HG03469 (cell line): ENCODE data around the gene EPHB2.
"Not testable (repeated sequence)": the region's sequence is repeated elsewhere in the genome, so short reads cannot be mapped to it uniquely, and the experiment has no call there.

Experiments
- ATAC-seq: cut with Tn5 transposase; IDR thresholded peaks from one replicate; pipeline ENCODE4 v1.9.1; 2021; ENCODE audit warnings: mild to moderate bottlenecking, moderate library complexity, moderate number of reproducible peaks; ENCODE audit not compliant: unreplicated experiment

EPHB2 gene

DNA sequence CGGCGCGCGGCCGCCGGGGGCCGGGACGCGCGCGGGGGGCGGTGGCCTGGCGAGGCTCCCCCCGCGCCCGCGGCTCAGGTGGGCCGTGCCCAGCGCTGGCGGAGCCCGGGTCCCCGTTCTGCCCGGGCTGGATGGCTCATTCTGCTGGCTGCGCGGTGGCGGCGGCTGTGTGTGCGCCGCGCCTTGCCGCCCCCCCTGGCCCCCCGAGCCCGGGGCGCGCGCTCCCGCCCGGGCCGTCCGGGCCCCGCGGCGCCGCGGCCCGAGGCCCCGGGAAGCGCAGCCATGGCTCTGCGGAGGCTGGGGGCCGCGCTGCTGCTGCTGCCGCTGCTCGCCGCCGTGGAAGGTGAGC, at the start of gene EPHB2:
Gene EPHB2 (plus strand): TSS at position 139 of the 349 bp plus-strand sequence. CDS start 144 bp downstream, at position 283.
- ATAC-seq: no peak

DNA sequence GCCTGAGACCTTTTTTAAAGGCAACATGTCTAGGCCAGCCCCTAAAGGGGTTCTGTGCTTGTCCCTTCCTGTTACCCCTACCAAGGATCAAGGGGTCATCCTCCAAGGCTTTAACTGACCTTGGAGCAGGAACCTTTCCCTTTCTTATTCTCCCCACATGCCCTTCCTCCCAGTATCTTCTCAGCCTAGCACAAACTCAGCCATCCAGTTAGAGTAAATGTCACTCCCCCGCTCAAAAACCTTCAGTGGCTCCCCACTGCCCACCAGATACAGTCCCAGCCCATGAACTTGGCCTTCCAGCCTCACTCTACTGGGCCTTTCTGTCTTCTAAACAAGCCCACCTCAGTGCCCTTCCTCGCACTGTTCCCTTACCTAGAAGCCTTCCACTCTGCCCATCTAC, 48.8 kb upstream of the EPHB2 start:
- ATAC-seq: no peak

DNA sequence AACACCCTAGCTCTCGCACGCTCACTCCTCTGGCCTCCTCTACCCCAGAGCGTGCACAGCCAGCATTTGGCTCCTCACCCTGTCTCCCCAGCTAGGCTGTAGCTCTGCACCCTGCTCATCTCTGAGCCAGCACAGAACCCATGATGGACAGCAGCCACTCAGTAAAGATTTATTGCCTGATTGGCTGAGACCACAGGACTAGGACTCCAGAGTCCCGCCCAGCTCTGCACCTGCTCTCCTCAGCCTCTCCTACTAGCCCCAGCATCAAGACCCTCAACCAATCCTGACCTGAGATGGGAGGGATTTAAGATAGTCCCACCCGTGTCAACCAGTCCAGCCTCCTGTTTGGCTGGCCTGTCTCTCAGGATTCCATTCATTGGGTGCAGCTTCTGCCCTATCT, 48.3 kb upstream of the EPHB2 start:
- ATAC-seq: no peak

DNA sequence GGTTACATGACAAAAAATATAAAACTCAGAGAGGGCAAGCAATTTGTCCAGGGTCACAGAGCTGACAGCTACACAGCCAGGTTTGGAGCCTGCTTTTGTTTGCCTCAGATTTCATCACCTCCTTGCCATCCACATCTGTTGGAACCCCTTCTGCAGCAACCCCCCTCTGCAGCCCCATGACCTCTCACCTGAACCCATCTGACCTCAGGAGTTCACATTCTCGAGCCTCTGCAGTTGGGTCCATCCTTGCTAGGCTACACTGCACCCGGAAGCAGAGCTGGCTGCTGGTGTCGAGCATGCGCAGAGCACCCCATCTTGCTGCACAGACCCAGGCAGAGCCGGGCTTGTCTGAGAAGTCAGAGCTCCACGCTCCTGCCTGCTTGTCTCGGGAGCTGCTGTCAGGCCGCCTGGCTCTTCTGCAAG, 47.6 kb upstream of the EPHB2 start:
- no peak for ATAC-seq

DNA sequence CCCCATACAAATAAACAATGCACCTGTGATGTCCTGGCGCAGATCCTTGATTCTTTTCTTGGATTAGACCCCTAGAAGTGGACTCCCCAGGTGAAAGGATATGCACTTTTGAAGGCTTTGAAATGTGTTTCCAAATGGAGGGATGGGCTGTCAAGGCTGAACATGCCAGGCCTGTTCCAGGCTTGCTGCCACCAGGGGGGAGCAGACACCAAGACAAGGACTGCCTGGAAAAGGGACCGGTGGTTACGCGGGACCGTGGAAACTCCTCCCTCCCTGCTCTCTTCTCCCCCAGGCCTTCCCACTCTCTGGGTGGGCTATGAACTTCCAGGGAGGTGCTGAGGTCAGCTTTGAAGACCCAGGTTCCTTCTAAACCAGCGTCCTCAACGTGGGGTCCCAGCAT, 44.9 kb upstream of the EPHB2 start:
- no peak for ATAC-seq

DNA sequence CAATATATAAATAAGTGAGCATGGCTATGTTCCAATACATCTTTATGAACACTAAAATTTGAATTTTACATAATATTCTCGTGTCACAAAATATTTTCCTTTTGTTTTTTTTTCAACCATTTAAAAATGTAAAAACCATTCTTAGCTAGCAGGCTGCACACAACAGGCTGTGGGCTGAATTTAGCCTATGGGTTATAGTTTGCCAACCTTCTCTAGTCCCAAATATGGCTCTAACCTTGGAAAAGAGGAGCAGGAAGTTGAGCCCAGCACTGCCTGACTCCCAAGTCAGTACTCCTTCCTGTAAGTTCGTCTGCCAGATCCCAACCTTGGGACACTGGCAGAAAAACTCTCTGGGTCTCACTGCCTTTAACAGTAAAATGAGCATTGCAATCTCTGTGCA, 44.2 kb upstream of the EPHB2 start:
- no peak for ATAC-seq

DNA sequence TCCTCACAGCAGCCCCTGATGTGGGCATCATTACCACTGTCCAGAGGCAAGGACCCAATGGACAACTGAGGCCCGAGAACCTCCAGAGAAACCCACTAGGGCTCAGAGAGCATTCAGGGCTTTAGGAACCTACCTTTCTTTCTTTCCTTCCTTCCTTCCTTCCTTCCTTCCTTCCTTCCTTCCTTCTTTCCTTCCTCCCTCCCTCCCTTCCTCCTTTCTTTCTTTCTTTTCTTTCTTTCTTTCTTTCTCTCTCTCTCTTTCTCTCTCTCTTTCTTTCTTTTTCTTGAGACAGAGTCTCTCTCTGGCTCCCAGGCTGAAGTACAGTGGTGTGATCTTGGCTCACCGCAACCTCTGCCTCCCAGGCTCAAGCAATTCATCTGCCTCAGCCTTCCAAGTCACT, 41.8 kb upstream of the EPHB2 start:
- ATAC-seq: not testable (repeated sequence)

- no peak for ATAC-seq
Measured at GRCh38 chr1:22670352-22670975, 40.2 kb upstream of the EPHB2 start.

GRCh38 chr1:22671999-22672398, 38.6 kb upstream of the EPHB2 start:
- ATAC-seq: no peak

GRCh38 chr1:22673486-22674409, 36.9 kb upstream of the EPHB2 start:
- ATAC-seq: no peak

GRCh38 chr1:22674410-22674749, 36.3 kb upstream of the EPHB2 start:
- no peak for ATAC-seq

- ATAC-seq: not testable (repeated sequence)
Measured at GRCh38 chr1:22676151-22676550, 34.5 kb upstream of the EPHB2 start.

DNA sequence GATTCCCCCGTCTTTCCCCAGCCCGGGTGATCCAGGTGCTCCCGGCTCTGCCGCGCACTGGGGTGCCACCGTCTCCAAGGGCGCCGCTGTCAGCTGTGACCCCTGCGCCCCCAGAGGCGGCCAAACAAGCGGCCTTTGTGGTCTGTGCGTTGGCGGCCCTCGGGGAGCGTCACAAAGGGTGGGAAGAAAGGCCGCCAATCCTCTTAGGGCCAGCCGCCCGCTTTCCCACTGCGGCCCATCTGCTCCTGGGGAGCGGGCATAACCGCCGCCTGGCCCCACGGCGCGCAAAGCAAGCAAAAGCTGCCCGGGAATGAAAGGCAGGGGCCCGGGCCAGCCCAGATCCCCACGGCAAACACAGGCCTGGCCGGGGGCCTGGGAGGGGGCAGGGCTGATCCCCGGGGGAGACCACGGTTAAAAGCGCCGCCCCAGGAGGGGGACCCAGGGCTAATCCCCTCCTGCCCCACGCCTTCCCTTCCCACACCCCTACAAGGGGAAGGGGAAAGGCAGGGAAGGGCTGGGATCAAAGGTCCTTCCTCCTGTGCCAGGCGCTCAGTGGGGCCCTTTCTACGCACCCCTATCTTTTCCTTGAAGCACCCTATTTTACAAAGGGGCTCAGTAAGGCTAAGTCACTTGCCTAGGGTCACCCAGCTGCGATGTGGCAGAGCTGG, 33.6 kb upstream of the EPHB2 start:
- ATAC-seq: no peak

DNA sequence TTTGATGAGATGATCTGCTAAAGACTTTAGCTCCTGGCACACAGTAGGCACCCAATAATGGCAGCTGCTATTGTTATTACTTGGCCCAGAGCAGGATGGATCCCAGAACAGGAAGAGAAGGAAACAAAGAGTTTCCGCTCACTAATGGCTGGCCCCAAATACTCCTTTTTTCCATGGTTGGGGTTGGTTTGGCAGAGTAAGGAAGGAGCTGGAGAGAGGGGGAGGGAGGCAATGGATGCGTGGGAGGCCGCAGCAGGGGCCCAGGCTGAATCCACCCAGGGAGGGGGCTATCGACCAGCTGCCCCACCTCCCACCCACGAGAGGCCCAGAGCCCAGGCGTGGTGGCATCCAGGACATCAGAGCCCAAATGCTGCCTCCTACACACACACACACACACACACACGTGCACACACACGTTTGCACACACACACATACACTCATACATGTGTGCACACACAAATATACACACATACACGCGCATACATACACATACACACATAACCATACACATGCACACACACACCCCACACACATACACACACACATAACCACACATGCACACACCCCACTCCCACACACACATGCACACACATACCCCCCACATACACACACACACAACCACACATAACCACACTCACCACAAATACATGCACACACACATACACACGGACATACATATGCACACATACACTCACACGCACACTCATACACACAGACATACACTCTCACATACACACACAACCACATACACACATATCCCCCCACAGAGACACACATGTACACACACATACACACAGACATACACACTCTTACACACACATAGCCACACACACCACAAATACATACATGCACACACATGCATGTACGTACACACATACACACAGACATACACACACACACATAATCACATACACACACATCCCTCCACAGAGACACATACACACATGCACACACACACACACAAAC, 32.4 kb upstream of the EPHB2 start:
- ATAC-seq: no peak

DNA sequence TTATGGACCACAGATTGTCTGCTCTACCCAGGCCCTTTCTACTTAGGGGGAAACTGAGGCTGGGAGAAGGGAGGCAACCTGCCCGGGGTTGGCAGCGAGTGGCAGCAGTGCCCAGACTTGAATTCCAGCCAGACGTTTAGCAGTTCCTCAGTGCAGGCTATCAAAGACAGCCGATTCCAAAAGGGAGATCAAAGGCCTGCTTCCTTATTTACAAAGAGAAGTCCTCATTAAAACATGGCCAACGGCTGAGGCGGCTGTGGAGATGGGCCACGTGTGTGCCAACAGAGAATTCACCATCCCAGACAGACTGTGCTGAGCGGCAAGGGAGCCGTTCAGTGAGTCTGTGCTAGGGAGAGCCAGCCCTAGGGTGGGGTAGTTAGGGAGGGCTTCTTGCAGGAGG, 29.9 kb upstream of the EPHB2 start:
- no peak for ATAC-seq

GRCh38 chr1:22681556-22682276, 28.9 kb upstream of the EPHB2 start:
- no peak for ATAC-seq

- ATAC-seq: no peak
Measured at GRCh38 chr1:22683547-22683946, 27.1 kb upstream of the EPHB2 start.

DNA sequence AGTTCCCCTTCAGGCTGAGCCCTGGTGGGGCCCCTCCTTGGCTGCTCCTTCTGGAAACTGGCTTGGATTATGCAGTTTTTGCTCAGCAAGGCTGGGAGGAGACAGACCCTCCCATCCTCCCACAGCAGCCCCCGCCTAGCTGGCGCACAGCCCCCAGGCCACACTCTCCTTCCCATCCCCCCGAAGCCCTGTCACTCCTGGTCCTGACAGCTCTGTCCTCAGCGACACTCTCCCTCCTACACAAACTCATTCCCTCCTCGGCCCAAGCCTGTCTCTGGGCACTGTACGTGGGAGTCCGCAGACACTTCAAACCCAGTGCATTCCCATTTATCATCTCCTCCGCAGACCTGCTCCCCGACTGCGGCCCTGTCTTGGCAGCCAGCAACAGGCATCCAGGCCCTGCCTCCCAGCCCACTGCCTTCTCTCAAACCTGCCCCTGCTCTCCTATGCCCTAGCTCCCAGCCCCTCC, 25.0 kb upstream of the EPHB2 start:
- ATAC-seq: no peak

DNA sequence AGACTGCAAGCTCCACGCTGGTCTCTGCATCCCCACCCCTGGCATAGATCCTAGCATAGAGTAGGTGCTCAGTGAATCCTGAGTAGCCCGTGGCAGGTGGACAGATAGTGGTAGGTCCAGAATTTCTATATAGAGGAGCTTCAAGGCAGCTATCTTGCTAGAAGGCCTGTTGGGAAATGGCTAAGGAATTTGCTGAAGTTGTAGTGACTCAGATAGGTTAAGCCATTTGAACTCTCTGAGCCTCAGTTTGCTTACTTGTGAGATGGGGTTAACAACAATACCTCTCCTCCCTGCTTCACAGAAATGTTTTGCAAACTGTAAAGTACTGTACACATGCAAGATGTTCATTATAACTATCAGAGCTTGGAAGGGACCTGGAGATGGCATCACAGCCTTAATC, 23.4 kb upstream of the EPHB2 start:
- ATAC-seq: no peak

GRCh38 chr1:22688466-22688865, 22.2 kb upstream of the EPHB2 start:
- no peak for ATAC-seq
